Measurements from ENCODE around the gene GABRR1. TPM values are rescaled to one million over a fixed set of nuclear protein-coding genes. Genes with fewer than 3 reads are reported as not detected.

The GABRR1 gene
- total and polyA plus RNA-seq, 2 of the 13 experiments (the other 11 are each of a cell fraction or from before 2014, with no cell fraction given) = not detected

GRCh38 chr6:89264296-89264695, 47.1 kb upstream of the GABRR1 start:
- ChIA-PET CTCF (ENCODE audit: low intra/inter-chr PET ratio, low total read pairs) (no interaction called here), POLR2A (no interaction called here)
- Histone ChIP-seq H3K9ac (ENCODE audit: insufficient read depth, low read depth, low read length) (no peak overlapping the region), H3K36me3 (replicated peaks in 1 of 2; ENCODE audit: control insufficient read depth in 1 of 2, insufficient read depth in 2 of 2, low read length in 2 of 2) (no peaks in the 10 kb centered on the region), H4K20me1 (ENCODE audit: insufficient read depth, low read length) (no peaks in the 10 kb centered on the region), H3K27me3 (ENCODE audit: control insufficient read depth in 1 of 2, insufficient read depth in 2 of 2, low read length in 2 of 2) (no peaks in the 10 kb centered on the region), H3K4me1 (ENCODE audit: insufficient read depth, low read length) (0 out of 2 replicates have a peak, but pooled peaks cover 10% of the 10 kb centered on the region), H3K79me2 (ENCODE audit: insufficient read depth, low read length) (no peaks in the 10 kb centered on the region), H2AFZ (ENCODE audit: low read length) (no peak overlapping the region), H3K9me3 (ENCODE audit: low read length) (no peaks in the 10 kb centered on the region), H3K27ac (ENCODE audit: extremely low read length, insufficient read depth, low read length) (no peak overlapping the region), H3K4me3 (replicated peaks in 1 of 3; ENCODE audit: insufficient read depth in 1 of 3, low read depth in 2 of 3, low read length in 3 of 3) (no peak overlapping the region), H3K4me2 (ENCODE audit: low read depth, low read length) (no peak overlapping the region)
- WGBS (ENCODE audit: low lambda C conversion rate) = 66% methylated on average over 20 of the region's 20 CpGs
- ATAC-seq (no peak), DNase-seq (ENCODE audit: low spot score) (no peak), FAIRE-seq (no peak)
- intact Hi-C loops (cut with micrococcal nuclease; ENCODE audit: unreplicated experiment) (no loop called here), in situ Hi-C loops (cut with HindIII; ENCODE audit: extremely low pct_ligation_motif_present, low pct_unique_long_range_greater_than_20kb) (no loop called here)
- BruUV-seq (replicated peaks) = no TSS peak
- no peak for TF ChIP-seq MAZ (IDR thresholded peaks at IDR 0.05; ENCODE audit: borderline replicate concordance, low read depth, low read length)
- no peak for TF ChIP-seq MAZ (CRISPR knock-in tag; IDR thresholded peaks at IDR 0.05; ENCODE audit: low read depth)
- TF ChIP-seq MXD1 (CRISPR knock-in tag; IDR thresholded peaks at IDR 0.05) = no peak
- no peak for TF ChIP-seq SMC3 (IDR thresholded peaks at IDR 0.05; ENCODE audit: low read length)
- no peak for TF ChIP-seq EZH2 (conservative IDR thresholded peaks at IDR 0.05; ENCODE audit: low read depth, low read length)
- no peak for TF ChIP-seq ZNF563 (CRISPR knock-in tag; IDR thresholded peaks at IDR 0.05)
- TF ChIP-seq ZNF234 (CRISPR knock-in tag; conservative IDR thresholded peaks at IDR 0.05) = no peak
- TF ChIP-seq SAFB2 (CRISPR knock-in tag; IDR thresholded peaks at IDR 0.05; ENCODE audit: borderline replicate concordance, low read depth) = no peak
- no peak for TF ChIP-seq ZNF839 (CRISPR knock-in tag; IDR thresholded peaks at IDR 0.05; ENCODE audit: borderline replicate concordance)
- TF ChIP-seq FOXK1 (CRISPR knock-in tag; IDR thresholded peaks at IDR 0.05; ENCODE audit: borderline replicate concordance, low read depth) = no peak
- no peak for TF ChIP-seq BRF2 (CRISPR knock-in tag; IDR thresholded peaks at IDR 0.05)
